Amygdala (tissue), 56 donors: Measurements from ENCODE around the gene HMOX1.
A peak's percentile ranks its signal among the peaks of the same experiment; 100 is the strongest.

Experiments
- DNase-seq, 56 donors: peaks; one replicate each; lab custom pipeline; 2025; lab: John Stamatoyannopoulos, UW

The HMOX1 gene

GRCh38 chr22:35377735-35378134 lies 3.2 kb upstream of the HMOX1 start:
- DNase-seq, result peak in 1 of 56 donors; percentile 22

GRCh38 chr22:35378621-35379020 lies 2.3 kb upstream of the HMOX1 start:
- no peak for DNase-seq

GRCh38 chr22:35379146-35379993 lies 1.5 kb upstream of the HMOX1 start:
- no peak for DNase-seq

GRCh38 chr22:35380013-35380412 lies 883 bp upstream of the HMOX1 start:
- DNase-seq, result no peak

GRCh38 chr22:35381424-35382009 lies 621 bp downstream of the HMOX1 start:
- peak in 3 of 56 donors; percentile 42 to 44 (median 44) for DNase-seq

- no peak for DNase-seq
Measured at GRCh38 chr22:35383679-35384071, 2.8 kb downstream of the HMOX1 start.

GRCh38 chr22:35384527-35384926 lies 3.6 kb downstream of the HMOX1 start:
- no peak for DNase-seq

- DNase-seq, result no peak
Measured at GRCh38 chr22:35384975-35385588, 4.2 kb downstream of the HMOX1 start.

GRCh38 chr22:35386670-35387288 lies 5.9 kb downstream of the HMOX1 start:
- DNase-seq, result no peak

GRCh38 chr22:35390933-35391332 lies 10.0 kb downstream of the HMOX1 start:
- DNase-seq, result no peak

GRCh38 chr22:35392357-35392756 lies 11.5 kb downstream of the HMOX1 start:
- no peak for DNase-seq

GRCh38 chr22:35393116-35394010 lies 12.5 kb downstream of the HMOX1 start:
- no peak for DNase-seq

- DNase-seq, result no peak
Measured at GRCh38 chr22:35394011-35394312, 13.1 kb downstream of the HMOX1 start.

- DNase-seq, result no peak
Measured at GRCh38 chr22:35394810-35395563, 14.1 kb downstream of the HMOX1 start.

GRCh38 chr22:35396622-35397021 lies 15.7 kb downstream of the HMOX1 start:
- peak in 2 of 56 donors; percentile 9 to 18 for DNase-seq

GRCh38 chr22:35397095-35397904 lies 16.4 kb downstream of the HMOX1 start:
- no peak for DNase-seq

- no peak for DNase-seq
Measured at GRCh38 chr22:35398591-35398973, 17.7 kb downstream of the HMOX1 start.

GRCh38 chr22:35399114-35399677 lies 18.3 kb downstream of the HMOX1 start:
- DNase-seq, result peak in 2 of 56 donors; percentile 23 to 45
